ENCODE measurements around the gene ZNRF1. TPM values are rescaled to one million over a fixed set of nuclear protein-coding genes. Genes with fewer than 3 reads are reported as not detected.

ZNRF1 gene
- total RNA-seq, 1 experiment from 2014 or later: 55.1 TPM

- TF ChIP-seq EZH2 (IDR thresholded peaks at IDR 0.05; ENCODE audit: borderline replicate concordance, low read depth, low read length, poor library complexity, severe bottlenecking) (no peak), CTCF (conservative IDR thresholded peaks at IDR 0.05; ENCODE audit: low read depth, low read length) (no peak)
- POLR2A ChIA-PET (ENCODE audit: low non-redundant PET): no interaction called here
- CTCF ChIA-PET: interaction anchor here (1.8 kb wide), 1 partner anchor 10 kb away, joined by 5 read pairs; no protein-coding TSS in a partner anchor
- Histone ChIP-seq H3K9me3 (ENCODE audit: low read depth, low read length, poor library complexity, severe bottlenecking) (no peaks in the 10 kb centered on the region), H3K36me3 (ENCODE audit: insufficient read depth, low read length, poor library complexity, severe bottlenecking) (no peaks in the 10 kb centered on the region), H3K4me1 (ENCODE audit: insufficient read depth, low read length, poor library complexity, severe bottlenecking) (peaks cover 30% of the 10 kb centered on the region), H3K4me3 (ENCODE audit: low read depth, low read length, poor library complexity, severe bottlenecking) (no peak overlapping the region), H3K27me3 (replicated peaks; ENCODE audit: insufficient read depth, low read depth, low read length, poor library complexity) (no peaks in the 10 kb centered on the region), H3K27ac (ENCODE audit: low read depth, low read length, poor library complexity, severe bottlenecking) (peak overlapping the region; percentile 77)
- BruUV-seq (replicated peaks): no TSS peak
- intact Hi-C loops (cut with micrococcal nuclease; ENCODE audit: unreplicated experiment): no loop called here
- no peak for DNase-seq (ENCODE audit: low spot score)
Observed at GRCh38 chr16:75099075-75099667, 100.3 kb downstream of the ZNRF1 start.

- intact Hi-C loops (cut with micrococcal nuclease; ENCODE audit: unreplicated experiment): no loop called here
- Histone ChIP-seq H3K4me3 (ENCODE audit: low read depth, low read length, poor library complexity, severe bottlenecking) (no peak overlapping the region), H3K27me3 (replicated peaks; ENCODE audit: insufficient read depth, low read depth, low read length, poor library complexity) (no peaks in the 10 kb centered on the region), H3K9me3 (ENCODE audit: low read depth, low read length, poor library complexity, severe bottlenecking) (no peaks in the 10 kb centered on the region), H3K27ac (ENCODE audit: low read depth, low read length, poor library complexity, severe bottlenecking) (peak overlapping the region; percentile 77), H3K4me1 (ENCODE audit: insufficient read depth, low read length, poor library complexity, severe bottlenecking) (peaks cover 36% of the 10 kb centered on the region), H3K36me3 (ENCODE audit: insufficient read depth, low read length, poor library complexity, severe bottlenecking) (no peaks in the 10 kb centered on the region)
- no TSS peak for BruUV-seq (replicated peaks)
- CTCF ChIA-PET: interaction anchor here (1.8 kb wide), 1 partner anchor 10 kb away, joined by 5 read pairs; no protein-coding TSS in a partner anchor
- POLR2A ChIA-PET (ENCODE audit: low non-redundant PET): no interaction called here
- TF ChIP-seq CTCF (conservative IDR thresholded peaks at IDR 0.05; ENCODE audit: low read depth, low read length) (no peak), EZH2 (IDR thresholded peaks at IDR 0.05; ENCODE audit: borderline replicate concordance, low read depth, low read length, poor library complexity, severe bottlenecking) (no peak)
- DNase-seq (ENCODE audit: low spot score): peak; percentile 88
Observed at GRCh38 chr16:75099738-75100602, 101.1 kb downstream of the ZNRF1 start.

GRCh38 chr16:75100603-75100990 is 101.8 kb downstream of the ZNRF1 start:
- H3K9me3 ChIP-seq (ENCODE audit: low read depth, low read length, poor library complexity, severe bottlenecking): no peaks in the 10 kb centered on the region
- H3K4me1 ChIP-seq (ENCODE audit: insufficient read depth, low read length, poor library complexity, severe bottlenecking): peaks cover 43% of the 10 kb centered on the region
- H3K36me3 ChIP-seq (ENCODE audit: insufficient read depth, low read length, poor library complexity, severe bottlenecking): no peaks in the 10 kb centered on the region
- H3K27me3 ChIP-seq (replicated peaks; ENCODE audit: insufficient read depth, low read depth, low read length, poor library complexity): no peaks in the 10 kb centered on the region
- TF ChIP-seq CTCF (conservative IDR thresholded peaks at IDR 0.05; ENCODE audit: low read depth, low read length) (no peak), EZH2 (IDR thresholded peaks at IDR 0.05; ENCODE audit: borderline replicate concordance, low read depth, low read length, poor library complexity, severe bottlenecking) (no peak)
- H3K27ac ChIP-seq (ENCODE audit: low read depth, low read length, poor library complexity, severe bottlenecking): peak overlapping the region; percentile 77
- BruUV-seq (replicated peaks): no TSS peak
- ChIA-PET POLR2A (ENCODE audit: low non-redundant PET) (interaction anchor here (0.7 kb wide), 1 partner anchor 366 kb away, joined by 5 read pairs; no protein-coding TSS in a partner anchor), CTCF (no interaction called here)
- H3K4me3 ChIP-seq (ENCODE audit: low read depth, low read length, poor library complexity, severe bottlenecking): no peak overlapping the region
- intact Hi-C loops (cut with micrococcal nuclease; ENCODE audit: unreplicated experiment): no loop called here
- no peak for DNase-seq (ENCODE audit: low spot score)
